ENCODE measurements around the gene RFX2. TPM values are rescaled to one million over a fixed set of nuclear protein-coding genes. Genes with fewer than 3 reads are reported as not detected.

Gene RFX2
- total and polyA plus RNA-seq, 9 of the 15 experiments (the other 6 are each of a cell fraction or from before 2014, with no cell fraction given), result 3.6 to 18.7 (median 8.7) TPM

- peak in 1 of 2 experiments; percentile 62; a peak in 1 of 4 replicates for TF ChIP-seq TEAD1 (CRISPR knock-in tag; IDR thresholded peaks at IDR 0.05)
- peak; percentile 99 for TF ChIP-seq SMAD4 (CRISPR knock-in tag; conservative IDR thresholded peaks at IDR 0.05)
- peak; percentile 81 for TF ChIP-seq EGR1 (conservative IDR thresholded peaks at IDR 0.05)
- TF ChIP-seq HNRNPLL (IDR thresholded peaks at IDR 0.05; ENCODE audit: low read depth, low read length, poor library complexity, severe bottlenecking), result peak; percentile 75
- peak; percentile 89 for TF ChIP-seq ZNF175 (CRISPR knock-in tag; IDR thresholded peaks at IDR 0.05; ENCODE audit: low read depth)
- TF ChIP-seq CBFA2T2 (conservative IDR thresholded peaks at IDR 0.05), result peak; percentile 82
- TF ChIP-seq SNAPC5 (CRISPR knock-in tag; IDR thresholded peaks at IDR 0.05), result no peak
- TF ChIP-seq ZBTB9 (CRISPR knock-in tag; IDR thresholded peaks at IDR 0.05), result peak; percentile 65; the same call in 1 of the 2 replicates
- TF ChIP-seq GABPA (tag; conservative IDR thresholded peaks at IDR 0.05; ENCODE audit: low read depth), result peak; percentile 75
- peak; percentile 69; the same call in 1 of the 2 replicates for TF ChIP-seq ZKSCAN8 (CRISPR knock-in tag; IDR thresholded peaks at IDR 0.05)
- TF ChIP-seq TAL1 (IDR thresholded peaks at IDR 0.05), result peak; percentile 69
- TF ChIP-seq PHF20 (IDR thresholded peaks at IDR 0.05; ENCODE audit: partially characterized antibody), result peak; percentile 38
- no peak for TF ChIP-seq TAF15 (IDR thresholded peaks at IDR 0.05; ENCODE audit: low read depth, low read length)
- peak; percentile 42; the same call in 1 of the 2 replicates for TF ChIP-seq SUPT5H (IDR thresholded peaks at IDR 0.05)
- no peak for TF ChIP-seq KLF10 (CRISPR knock-in tag; IDR thresholded peaks at IDR 0.05)
- TF ChIP-seq ATF6 (CRISPR knock-in tag; IDR thresholded peaks at IDR 0.05), result peak; percentile 77; the same call in 1 of the 2 replicates
- TF ChIP-seq MTA3 (IDR thresholded peaks at IDR 0.05; ENCODE audit: borderline replicate concordance), result peak; percentile 93
- no peak for TF ChIP-seq ATF2 (CRISPR knock-in tag; IDR thresholded peaks at IDR 0.05)
- TF ChIP-seq TAF9B (IDR thresholded peaks at IDR 0.05; ENCODE audit: partially characterized antibody), result peak; percentile 82
- peak; percentile 99 for TF ChIP-seq HES1 (IDR thresholded peaks at IDR 0.05; ENCODE audit: low read depth)
- 0 out of 2 replicates have a peak, but pooled peaks have one; percentile 13 for TF ChIP-seq RHOXF2B (CRISPR knock-in tag; conservative IDR thresholded peaks at IDR 0.05)
- TF ChIP-seq EP400 (IDR thresholded peaks at IDR 0.05), result peak; percentile 92
Observed at GRCh38 chr19:6060600-6061375, 49.5 kb downstream of the RFX2 start (continued).
